ENCODE results near the gene COX6A2.

DNA sequence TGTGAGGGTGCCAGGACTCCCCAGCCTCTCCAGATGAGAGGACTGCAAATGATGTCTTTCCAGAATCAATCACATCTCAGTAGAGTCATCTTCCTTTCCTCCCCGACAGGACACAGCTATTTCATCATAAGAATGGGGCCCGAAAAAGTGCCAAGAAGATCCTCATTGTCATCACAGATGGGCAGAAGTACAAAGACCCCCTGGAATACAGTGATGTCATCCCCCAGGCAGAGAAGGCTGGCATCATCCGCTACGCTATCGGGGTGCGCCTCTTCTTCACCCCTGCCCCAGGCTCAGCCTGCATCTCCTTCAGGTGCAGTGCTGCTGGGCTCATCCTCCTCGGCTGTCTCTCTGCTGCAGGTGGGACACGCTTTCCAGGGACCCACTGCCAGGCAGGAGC lies 20.8 kb downstream of the COX6A2 start:
- TF ChIP-seq POLR2AphosphoS5 (IDR thresholded peaks at IDR 0.05): no peak
- TF ChIP-seq, protein P1, sequence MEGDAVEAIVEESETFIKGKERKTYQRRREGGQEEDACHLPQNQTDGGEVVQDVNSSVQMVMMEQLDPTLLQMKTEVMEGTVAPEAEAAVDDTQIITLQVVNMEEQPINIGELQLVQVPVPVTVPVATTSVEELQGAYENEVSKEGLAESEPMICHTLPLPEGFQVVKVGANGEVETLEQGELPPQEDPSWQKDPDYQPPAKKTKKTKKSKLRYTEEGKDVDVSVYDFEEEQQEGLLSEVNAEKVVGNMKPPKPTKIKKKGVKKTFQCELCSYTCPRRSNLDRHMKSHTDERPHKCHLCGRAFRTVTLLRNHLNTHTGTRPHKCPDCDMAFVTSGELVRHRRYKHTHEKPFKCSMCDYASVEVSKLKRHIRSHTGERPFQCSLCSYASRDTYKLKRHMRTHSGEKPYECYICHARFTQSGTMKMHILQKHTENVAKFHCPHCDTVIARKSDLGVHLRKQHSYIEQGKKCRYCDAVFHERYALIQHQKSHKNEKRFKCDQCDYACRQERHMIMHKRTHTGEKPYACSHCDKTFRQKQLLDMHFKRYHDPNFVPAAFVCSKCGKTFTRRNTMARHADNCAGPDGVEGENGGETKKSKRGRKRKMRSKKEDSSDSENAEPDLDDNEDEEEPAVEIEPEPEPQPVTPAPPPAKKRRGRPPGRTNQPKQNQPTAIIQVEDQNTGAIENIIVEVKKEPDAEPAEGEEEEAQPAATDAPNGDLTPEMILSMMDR (IDR thresholded peaks at IDR 0.05): no peak
- TF ChIP-seq POLR2A (IDR thresholded peaks at IDR 0.05): no peak
- TF ChIP-seq EP300 (IDR thresholded peaks at IDR 0.05): no peak

Data from suprapubic skin (tissue), 4 donors.